ENCODE data around the gene CBARP.

GRCh38 chr19:1182068-1182467, 55.7 kb downstream of the CBARP start:
- TF ChIP-seq CTCF (IDR thresholded peaks at IDR 0.05): no peak
- no peak for TF ChIP-seq POLR2A (IDR thresholded peaks at IDR 0.05)
